CD4-positive, alpha-beta T cell treated with Interleukin-4 for 4 hours (primary cell): Measurements from ENCODE around the gene PRODH2.
A peak's percentile ranks its signal among the peaks of the same experiment; 100 is the strongest.
"Not testable (repeated sequence)": the region's sequence is repeated elsewhere in the genome, so short reads cannot be mapped to it uniquely, and the experiment has no call there.

Source experiments
- DNase-seq: peaks from one replicate; pipeline ENCODE4 v3.0.0-alpha.2; 2020

The PRODH2 gene

GRCh38 chr19:35777961-35778360 lies 34.7 kb downstream of the PRODH2 start:
- DNase-seq, result no peak

DNA sequence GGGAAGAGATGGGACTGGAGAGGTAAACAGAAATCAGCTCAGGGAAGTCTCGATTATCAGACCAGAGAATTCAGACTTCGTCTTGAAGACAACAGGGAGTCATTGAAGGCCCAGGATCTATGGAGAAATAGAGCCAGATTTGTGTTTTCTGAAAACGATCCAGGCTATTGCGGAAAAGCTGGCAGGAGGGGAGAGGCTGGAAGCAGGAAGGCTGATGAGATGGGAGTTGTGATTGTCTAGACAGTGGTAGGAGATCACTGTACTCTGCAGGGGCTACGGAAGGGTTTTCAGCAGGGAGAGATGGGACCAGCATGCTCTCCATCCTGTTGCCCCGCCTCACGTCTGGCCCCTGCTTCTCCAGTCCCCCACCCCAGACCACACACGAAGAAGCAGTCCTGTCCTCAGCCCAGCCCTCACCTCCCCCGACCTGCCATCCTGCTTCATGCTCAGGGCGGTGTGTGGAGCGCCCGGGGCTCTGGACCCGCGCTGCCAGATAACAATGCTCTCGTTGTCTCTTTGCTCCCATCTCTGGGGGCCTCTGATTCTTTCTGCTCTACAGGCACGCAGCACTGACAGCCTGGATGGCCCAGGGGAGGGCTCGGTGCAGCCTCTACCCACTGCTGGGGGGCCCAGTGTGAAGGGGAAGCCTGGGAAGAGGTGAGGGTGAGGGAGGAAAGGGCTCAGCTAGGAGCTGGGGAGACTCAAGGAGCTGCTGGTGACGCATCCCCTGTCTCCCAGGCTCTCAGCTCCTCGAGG lies 35.4 kb downstream of the PRODH2 start:
- DNase-seq, result no peak

GRCh38 chr19:35776102-35776788 lies 36.4 kb downstream of the PRODH2 start:
- no peak for DNase-seq

DNA sequence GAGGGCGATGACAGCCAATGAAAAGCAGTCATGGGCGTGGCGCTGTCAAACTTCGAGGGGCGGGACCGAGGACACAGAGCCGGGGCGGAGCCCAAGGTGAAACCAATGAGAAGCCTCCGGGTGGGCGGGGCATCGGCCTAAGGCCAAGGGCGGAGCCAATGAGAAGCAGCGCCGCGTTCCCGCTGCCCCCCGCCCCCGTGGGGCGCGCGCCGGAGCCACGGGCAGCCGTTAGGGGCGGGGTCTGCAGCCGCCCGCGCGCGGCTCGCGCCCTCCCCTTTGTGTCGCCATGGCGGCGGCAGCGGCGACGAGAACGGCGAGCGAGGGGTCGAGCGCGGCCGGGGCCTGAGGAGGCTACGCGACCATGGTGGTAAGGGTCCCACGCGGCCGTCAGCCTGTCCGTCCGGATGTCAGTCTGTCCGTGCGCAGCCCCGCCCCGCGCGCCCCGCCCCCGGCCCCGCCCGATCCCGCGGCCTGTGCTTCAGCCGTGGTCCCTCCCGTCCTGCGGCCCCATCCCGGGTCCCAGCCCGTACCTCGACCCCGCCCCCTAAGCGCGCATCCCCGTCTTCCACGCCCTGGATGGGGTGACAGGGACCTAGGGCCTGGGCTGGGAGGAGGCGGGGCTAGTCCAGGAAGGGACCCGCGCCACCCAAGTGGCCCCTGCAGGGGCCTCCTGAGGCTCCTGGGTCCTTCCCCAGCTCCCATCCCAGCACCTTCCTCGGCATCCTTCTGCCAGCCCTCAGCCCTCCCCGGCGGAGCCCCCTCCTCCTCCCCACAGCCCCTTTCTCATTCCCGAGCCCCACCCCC lies 37.1 kb downstream of the PRODH2 start, which contains the start of gene ARHGAP33:
TSS of gene ARHGAP33 (plus strand) at position 267 of the 804 bp plus-strand sequence. CDS start at position 362, 95 bp downstream.
- peak; percentile 97 for DNase-seq

- no peak for DNase-seq
Observed at GRCh38 chr19:35775046-35775297, 37.7 kb downstream of the PRODH2 start.

GRCh38 chr19:35774274-35775045 lies 38.2 kb downstream of the PRODH2 start:
- DNase-seq, result no peak

DNA sequence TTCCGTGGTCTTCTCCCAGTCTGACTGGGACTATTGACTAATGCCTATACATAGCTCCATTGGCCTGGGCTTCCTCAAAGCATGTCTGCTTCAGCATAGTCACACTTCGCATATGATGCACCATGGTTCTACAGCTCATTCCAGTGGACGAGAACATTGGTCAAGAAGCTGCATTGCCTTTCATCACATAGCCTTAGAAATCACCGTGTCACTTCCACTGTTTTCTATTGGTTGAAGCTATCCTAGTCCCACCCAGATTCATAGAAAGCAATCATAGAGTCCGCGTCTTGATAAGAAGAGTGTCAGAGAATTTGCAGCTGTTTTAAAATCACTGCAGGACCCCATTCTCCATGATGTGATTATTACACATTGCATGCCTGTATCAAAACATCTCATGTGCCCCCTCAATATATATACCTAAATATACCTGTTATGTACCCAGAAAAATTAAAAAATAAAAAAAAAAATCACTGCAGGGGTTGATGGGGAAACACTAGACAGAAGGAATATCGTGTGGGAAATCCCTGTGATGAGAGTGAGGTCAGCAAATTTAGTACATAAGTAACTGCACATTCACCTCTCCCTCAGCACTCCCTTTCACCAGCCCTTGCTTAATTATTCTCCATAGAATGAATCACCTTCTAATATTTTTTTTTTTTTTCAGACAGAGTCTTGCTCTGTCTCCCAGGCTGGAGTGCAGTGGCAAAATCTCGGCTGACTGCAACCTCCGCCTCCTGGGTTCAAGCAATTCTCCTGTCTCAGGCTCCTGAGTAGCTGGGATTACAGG lies 39.4 kb downstream of the PRODH2 start:
- DNase-seq, result no peak

DNA sequence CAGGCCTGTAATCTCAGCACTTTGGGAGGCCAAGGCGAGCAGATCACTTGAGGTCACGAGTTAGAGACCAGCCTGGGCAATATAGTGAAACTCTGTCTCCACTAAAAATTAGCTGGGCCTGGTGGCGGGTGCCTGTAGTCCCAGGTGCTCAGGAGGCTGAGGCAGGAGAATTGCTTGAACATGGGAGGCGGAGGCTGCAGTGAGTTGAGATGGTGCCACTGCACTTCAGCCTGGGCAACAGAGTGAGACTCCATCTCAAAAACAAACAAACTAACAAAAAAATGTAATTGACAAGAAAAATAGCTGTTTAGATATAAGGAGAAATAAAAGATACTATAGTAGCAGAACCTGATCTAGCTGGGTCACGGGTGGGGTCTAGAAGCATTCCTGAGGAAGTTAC lies 40.3 kb downstream of the PRODH2 start:
- DNase-seq, result not testable (repeated sequence)

DNA sequence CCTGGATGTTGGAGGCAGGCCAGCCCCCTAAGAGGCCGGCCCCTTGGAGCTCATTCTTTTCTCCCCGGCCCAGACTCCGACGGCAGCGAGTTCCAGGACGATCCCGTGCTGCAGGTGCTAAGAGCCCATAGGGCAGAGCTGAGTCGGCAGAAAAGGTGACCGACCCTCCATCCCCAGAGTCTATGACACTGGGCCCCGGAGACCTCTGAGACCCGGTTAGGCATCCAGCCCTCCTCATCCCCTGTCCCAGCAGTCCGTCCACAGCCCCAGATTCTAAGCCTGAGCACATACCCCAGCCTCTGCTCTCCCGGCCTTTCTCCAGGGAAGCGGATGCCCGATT lies 44.6 kb downstream of the PRODH2 start:
- DNase-seq, result no peak

DNA sequence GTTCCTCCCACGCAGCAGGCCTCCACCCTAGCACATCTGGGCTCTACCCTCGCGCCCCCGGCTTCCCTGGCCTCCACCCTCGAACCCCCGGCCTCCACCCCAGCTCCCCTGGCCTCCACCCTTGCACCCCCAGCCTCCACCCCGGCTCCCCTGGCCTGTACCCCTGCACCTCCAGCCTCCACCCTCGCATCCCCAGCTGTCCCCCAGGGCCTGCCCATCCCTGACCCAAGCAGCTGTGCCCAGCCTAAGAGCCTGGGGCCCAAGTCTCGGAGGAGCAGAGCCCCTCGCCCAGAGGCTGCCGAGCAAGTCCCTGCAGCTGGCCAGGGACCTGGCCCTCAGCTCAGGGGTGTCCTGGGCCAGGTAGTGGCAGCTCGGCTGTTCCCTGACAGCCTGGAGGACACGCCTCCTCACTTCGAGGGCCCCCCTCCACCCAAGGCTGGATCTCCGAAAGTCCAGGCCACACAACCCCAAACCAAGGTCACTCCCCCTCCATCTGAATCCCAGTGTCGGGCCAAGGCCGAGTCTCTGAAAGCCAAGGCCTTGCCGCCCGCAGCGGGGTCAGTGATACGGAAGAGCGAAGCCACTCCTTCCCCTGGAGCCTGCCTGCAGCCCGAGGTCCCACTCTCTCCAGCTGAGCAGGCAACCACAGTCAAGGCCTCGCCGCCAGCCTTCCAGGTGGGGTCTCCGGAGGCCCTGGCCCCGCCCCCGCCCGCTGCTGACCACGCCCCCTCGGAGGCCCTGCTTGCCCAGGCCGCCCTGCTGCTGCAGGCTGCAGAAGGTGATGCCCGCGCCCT lies 45.2 kb downstream of the PRODH2 start:
- no peak for DNase-seq

- DNase-seq, result no peak
Observed at GRCh38 chr19:35766571-35767104, 46.0 kb downstream of the PRODH2 start.

DNA sequence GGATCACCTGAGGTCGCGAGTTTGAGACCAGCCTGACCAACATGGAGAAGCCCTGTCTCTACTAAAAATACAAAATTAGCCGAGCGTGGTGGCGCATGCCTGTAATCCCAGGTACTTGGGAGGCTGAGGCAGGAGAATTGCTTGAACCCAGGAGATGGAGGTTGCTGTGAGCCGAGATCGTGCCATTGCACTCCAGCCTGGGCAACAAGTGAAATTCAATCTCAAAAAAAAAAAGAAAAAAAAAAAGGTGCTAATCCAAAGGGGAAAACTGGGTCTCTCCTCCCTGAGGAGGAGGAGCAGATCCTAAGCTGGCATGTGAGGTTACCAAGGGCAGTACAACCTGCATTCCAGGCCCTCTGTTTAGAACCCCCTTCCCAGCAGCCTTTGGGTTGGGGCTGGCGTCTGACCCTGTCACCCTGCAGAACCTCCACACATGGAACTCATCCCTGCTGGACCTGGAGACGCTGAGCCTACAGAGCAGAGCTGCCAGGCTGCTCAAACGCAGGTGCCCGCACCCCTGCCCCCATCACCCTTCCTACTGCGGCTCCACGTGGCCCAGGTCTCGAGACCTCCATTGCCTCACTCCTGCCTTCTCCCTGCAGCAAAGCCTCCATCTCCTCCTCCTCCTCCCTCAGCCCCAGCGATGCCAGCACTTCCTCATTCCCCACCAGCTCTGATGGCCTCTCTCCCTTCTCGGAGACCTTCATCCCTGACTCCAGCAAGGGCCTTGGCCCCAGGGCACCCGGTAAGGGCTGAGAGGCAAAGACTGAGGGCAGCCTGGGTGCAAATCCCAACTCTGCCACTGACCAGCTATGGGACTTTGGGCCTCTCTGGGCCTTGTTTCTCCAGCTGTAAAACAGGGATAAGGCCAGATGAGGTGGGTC lies 48.0 kb downstream of the PRODH2 start:
- no peak for DNase-seq

- no peak for DNase-seq
Observed at GRCh38 chr19:35760711-35761349, 51.8 kb downstream of the PRODH2 start.

DNA sequence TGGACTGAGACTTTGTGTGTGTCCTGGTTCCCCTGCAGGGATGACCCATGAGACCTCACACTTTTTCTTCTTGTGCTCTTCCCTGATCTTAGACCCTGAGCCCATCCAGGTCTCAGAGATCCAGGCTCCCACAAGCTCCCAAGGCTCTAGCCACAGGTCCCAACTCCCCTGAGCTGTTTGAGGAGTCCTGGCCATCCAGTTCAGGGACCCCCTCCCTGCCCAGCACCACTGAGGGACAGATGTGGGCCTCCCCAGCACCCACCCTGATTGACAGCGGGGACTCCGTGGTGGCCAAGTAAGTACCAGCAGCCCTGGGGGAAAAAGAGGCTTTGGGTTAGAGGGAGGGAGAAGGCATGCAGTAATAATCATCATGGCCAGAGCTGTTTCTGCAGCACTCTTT lies 52.9 kb downstream of the PRODH2 start:
- DNase-seq, result no peak

GRCh38 chr19:35757749-35758608 lies 54.7 kb downstream of the PRODH2 start, which contains the start of gene PROSER3:
Gene PROSER3 (plus strand): TSS chr19:35758176. CDS start chr19:35758216, 40 bp downstream.
- DNase-seq, result peak; percentile 100

DNA sequence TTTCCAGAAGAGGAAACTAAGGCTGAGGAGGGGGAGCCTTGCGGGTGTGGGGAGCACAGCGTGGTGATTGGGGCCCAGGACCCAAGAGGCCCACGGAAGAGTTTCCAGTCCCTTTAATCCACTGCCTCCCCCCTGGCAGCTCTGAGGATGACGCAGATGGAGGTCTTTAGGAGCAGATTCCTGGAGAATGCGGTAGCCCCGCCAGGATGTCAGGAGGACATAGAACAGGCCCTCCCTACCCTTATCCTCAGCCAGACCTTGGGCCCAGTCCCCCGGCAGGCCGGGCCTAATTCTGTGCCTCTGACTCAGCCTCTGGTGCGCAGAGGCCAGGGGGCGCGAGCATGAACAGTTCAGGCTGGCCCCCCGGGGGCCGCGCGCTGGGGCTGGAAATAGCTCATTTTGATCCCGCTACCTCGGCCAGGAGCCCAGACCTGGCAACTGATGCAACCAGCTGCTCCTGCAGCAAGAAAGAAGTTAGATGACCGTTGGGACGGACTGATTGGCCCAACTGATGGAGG lies 55.4 kb downstream of the PRODH2 start:
- DNase-seq, result no peak

GRCh38 chr19:35756377-35757230 lies 56.0 kb downstream of the PRODH2 start, which contains the start of gene HSPB6:
Gene HSPB6 (minus strand): TSS chr19:35757029. CDS start chr19:35757008, 21 bp downstream.
- DNase-seq, result no peak
